ENCODE results near the gene RALGPS1.

RALGPS1 gene

GRCh38 chr9:127055745-127056402 is 141.3 kb downstream of the RALGPS1 start:
- H3K4me3 ChIP-seq (ENCODE audit: low read depth, low read length) = no peak overlapping the region
- no peak for TF ChIP-seq CTCF (IDR thresholded peaks at IDR 0.05; ENCODE audit: borderline replicate concordance, insufficient read depth, low read depth, low read length)

- no peak for TF ChIP-seq CTCF (IDR thresholded peaks at IDR 0.05; ENCODE audit: borderline replicate concordance, insufficient read depth, low read depth, low read length)
- no peak overlapping the region for H3K4me3 ChIP-seq (ENCODE audit: low read depth, low read length)
Measured at GRCh38 chr9:127056446-127056845, 141.9 kb downstream of the RALGPS1 start.

- no peak overlapping the region for H3K4me3 ChIP-seq (ENCODE audit: low read depth, low read length)
- no peak for TF ChIP-seq CTCF (IDR thresholded peaks at IDR 0.05; ENCODE audit: borderline replicate concordance, insufficient read depth, low read depth, low read length)
Measured at GRCh38 chr9:127058011-127058644, 143.5 kb downstream of the RALGPS1 start.

GRCh38 chr9:127058645-127059021 is 144.1 kb downstream of the RALGPS1 start:
- no peak for TF ChIP-seq CTCF (IDR thresholded peaks at IDR 0.05; ENCODE audit: borderline replicate concordance, insufficient read depth, low read depth, low read length)
- no peak overlapping the region for H3K4me3 ChIP-seq (ENCODE audit: low read depth, low read length)

- no peak for TF ChIP-seq CTCF (IDR thresholded peaks at IDR 0.05; ENCODE audit: borderline replicate concordance, insufficient read depth, low read depth, low read length)
- no peak overlapping the region for H3K4me3 ChIP-seq (ENCODE audit: low read depth, low read length)
Measured at GRCh38 chr9:127059030-127059429, 144.4 kb downstream of the RALGPS1 start.

- H3K4me3 ChIP-seq (ENCODE audit: low read depth, low read length) = no peak overlapping the region
- TF ChIP-seq CTCF (IDR thresholded peaks at IDR 0.05; ENCODE audit: borderline replicate concordance, insufficient read depth, low read depth, low read length) = no peak
Measured at GRCh38 chr9:127059765-127060361, 145.3 kb downstream of the RALGPS1 start.

GRCh38 chr9:127061411-127061810 is 146.8 kb downstream of the RALGPS1 start:
- no peak overlapping the region for H3K4me3 ChIP-seq (ENCODE audit: low read depth, low read length)
- TF ChIP-seq CTCF (IDR thresholded peaks at IDR 0.05; ENCODE audit: borderline replicate concordance, insufficient read depth, low read depth, low read length) = no peak

Data from GM12875 (cell line).